Stimulated activated CD4-positive, alpha-beta T cell treated with anti-CD3 and anti-CD28 coated beads, Interleukin-1b, Interleukin-23, amount 100 ng/mL, for 1 hour (primary cell): ENCODE results near the gene RPS6KL1.

ENCODE experiments used
- DNase-seq, 2 donors: peaks; one replicate each; pipeline ENCODE4 v3.0.0-alpha.2; 2020; ENCODE audit warnings: low read depth in 2 of 2

RPS6KL1 gene

DNA sequence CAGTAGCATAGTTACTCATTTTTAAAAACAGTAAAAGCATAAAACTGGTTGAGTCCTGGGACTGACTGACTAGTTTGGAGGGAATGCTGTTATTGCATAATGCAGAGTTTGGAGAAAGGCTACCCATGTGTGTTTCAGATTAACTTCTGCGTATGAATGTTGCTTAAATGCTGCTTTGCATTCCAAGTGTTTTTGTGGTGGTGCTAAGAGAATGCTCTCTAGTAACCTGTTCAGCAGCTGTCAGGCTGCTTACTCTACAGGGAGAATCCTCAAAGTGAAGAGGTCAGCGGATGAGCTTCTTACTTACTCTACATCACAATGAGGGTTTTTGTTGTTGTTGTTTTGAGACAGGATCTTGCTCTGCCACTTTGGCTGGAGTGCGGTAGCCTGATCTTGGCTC, 37.1 kb downstream of the RPS6KL1 start:
- no peak for DNase-seq

DNA sequence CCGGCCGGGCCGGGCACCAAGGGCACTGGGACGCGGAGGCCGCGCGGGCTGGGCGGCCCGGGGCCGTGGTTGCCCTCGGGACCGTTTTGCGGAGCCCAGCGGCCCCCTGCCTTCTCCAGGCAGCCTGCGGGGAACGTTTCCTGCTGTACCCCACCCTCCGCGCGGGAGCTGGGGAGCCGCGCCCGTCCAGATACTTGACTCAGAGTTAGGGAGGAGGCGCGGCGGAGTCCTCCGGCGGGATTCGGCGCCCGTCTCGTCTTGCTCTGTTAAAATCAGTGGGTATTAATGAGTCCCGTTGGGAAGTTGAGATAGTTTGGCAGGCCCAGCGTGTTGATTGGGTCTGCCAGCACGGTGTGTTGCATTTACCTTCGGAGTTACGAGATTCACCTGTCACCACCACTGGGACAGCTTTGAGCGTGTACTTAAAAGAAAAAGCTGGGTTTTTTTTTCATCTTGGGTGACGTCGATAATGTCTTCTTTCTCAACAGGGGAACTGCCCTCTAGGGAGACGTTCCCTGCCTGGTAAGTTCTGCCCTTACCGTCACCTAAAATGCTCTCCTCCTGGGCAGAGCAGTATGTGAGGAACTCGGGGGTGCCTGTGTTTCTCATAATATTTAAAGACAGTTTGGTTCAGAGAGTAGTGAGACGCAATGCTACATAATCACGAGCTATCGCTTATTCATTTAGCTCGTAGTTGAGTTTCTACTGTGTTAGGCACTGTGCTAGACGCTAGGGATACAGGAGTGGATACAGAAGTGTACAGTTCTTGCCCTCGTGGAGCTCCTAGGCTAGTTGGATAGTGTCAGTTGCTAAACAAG, 40.7 kb downstream of the RPS6KL1 start:
- peak in 1 of 2 donors; percentile 35 for DNase-seq

DNA sequence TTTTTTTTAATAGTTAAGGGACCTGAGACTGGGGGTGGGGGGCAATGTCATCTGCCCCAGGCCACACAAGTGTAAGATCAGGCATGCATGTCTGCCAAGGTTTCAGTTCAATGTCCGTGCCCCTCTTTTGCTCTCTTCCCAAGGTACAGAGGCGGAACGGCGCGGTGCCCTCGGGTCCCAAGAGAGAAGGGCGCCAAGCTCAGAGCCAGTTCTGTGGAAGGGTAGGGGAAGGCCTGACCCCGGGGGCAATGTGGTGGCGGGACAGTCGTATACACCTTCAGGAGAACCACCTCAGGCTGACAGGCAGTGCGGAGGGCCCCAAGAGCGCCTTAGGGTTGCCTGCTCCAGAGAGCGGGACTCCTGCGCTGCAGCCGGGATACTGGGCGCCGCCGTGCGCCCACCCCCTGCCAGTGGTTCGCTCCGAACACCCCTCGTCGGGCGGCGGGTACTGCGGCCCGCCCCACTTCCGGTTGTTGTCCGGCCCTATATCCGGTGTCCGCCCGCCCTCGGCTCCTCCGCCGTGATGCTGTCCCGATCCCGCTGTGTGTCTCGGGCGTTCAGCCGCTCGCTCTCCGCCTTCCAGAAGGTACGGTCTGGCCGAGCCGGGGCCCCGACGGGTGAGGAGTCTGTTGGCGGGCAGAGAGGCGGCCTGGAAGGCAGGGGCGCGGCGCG, 41.5 kb downstream of the RPS6KL1 start, which contains the start of gene DLST:
TSS of gene DLST (plus strand) at position 486 of the 672 bp plus-strand sequence. CDS start at position 524, 38 bp downstream.
- DNase-seq, result peak; percentile 57 to 75

DNA sequence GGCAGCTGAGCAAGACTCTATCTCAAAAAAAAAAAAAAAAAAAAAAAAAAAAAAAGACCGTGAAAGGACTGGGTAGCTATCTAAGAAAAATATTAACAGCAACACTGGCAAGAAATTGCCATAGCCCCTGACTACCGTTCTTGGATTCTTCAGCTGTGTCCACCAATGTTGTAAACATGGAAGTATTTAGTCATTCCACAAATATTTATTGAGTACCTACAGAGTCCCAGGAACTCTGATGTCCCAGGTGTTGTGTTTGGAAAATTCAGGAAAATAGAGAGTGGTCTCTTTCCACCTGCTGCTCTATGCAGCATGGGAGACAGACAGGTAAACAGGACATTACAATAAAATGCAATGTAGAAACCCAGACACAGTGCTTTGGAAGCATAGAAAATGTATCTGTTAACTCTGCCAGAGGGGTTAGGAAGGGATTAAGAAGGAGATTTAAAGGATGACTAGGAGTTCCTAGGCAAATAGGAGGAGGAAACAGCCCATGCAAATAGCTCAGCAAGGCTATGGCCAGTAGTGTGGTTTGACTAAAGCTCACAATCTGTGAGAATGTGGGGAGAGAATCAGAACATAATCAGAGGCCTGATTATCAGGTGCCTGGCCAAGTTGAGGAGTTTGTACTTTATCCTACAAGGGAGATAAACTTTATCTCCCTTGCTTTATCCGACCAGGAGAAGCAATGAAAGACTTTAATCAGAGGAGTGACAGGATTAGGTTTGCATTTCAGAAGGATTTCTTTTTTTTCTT, 43.5 kb downstream of the RPS6KL1 start:
- DNase-seq, result no peak

DNA sequence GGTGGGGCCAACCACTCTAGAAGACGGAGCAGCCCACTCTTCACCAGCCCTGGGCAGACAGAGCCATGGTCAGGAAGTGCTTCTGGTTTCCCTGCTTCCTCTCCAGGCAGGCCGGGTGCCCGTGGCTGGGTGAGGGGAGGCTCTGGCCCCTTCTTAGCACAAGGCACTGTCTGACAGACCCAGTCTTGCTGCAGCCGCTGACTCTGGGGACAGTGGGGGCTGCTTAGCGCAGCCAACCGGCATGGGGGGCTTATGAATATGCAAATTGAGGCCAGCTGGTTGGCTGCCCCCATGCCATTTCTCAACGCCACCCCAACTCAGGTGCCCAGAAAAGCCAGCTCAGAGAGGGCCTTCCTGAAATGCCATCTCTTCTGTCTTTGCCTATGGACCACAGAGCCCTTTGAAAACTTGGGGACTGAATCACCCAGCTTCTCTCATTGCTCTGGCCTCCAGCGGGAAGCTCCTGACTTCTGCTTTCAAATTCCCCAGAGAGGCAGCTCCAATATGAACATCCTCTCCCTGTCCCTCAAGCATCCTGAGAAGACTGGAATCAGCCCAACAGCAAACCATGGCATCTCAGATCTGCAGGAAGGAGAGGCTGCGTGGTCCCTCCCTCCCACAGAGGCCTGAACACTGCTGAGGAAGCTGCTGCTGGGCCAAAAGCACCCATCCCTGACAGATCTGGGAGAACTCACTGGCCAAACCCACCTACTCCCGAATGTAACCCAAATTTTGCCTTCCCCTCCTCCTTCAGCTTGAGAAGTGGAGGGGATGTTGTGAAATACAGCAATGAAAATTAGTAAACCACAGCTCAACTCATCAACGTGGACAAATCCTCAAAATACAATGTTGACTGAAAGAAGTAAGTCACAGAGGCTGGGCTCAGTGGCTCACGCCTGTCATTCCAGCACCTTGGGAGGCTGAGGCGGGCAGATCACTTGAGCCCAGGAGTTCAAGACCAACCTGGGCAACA, 46.8 kb downstream of the RPS6KL1 start, which contains the start of gene PROX2:
TSS of gene PROX2 (minus strand) at position 205 of the 973 bp plus-strand sequence. CDS start 12,311 bp downstream, outside the sequence.
- DNase-seq, result no peak

DNA sequence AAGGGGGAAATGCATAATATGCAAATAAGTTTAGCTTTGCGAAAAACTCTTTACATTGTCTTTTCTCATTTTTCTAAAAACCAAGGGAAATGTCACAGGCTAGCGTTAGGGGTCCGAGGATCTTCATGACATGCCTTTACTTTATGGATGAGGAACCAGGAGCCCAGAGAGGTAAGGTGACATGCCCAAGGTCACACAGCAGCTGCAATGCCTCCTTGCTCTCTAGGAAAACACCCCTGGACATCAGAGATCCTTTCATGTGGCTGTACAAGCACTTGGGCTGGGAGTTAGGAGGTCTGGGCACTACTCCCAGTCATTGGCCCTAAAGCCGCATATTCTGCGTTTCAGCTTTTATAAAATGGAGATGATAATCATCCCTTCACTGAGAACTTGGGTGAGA, 47.9 kb downstream of the RPS6KL1 start:
- no peak for DNase-seq

DNA sequence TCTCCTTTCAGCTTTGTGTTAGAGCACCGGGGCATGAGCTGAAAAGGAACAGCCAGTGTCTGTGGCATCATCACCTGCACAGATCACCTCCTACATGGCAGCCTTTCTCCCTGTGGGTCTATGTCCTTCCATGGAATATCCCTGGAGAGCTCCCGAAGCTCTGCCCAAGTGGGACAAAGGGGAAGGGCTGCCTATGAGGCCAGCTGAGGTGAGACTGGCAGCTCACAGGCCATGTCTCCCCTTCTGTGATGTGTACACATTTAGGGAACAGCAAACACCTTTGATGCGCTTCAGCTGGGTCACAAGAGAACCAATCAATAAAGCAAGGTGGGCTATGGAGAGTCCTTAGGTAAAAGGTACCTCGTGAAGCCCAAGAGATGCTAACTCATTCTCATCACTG, 51.2 kb downstream of the RPS6KL1 start:
- no peak for DNase-seq

DNA sequence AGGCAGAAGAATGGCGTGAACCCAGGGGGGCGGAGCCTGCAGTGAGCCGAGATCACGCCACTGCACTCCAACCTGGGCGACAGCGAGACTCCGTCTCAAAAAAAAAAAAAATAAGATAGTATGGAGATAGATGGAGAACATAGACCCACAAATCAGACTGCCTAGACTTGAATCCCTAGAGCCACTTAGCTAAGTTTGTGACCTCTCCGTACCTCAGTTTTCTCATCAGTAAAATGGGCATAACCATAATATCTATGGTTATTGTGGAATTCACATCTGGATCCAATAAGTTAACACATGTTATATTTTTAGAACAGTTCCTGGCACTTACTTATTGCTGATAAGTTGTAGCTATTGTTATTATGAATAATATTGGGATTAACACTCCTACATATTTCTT, 54.3 kb downstream of the RPS6KL1 start:
- no peak for DNase-seq

DNA sequence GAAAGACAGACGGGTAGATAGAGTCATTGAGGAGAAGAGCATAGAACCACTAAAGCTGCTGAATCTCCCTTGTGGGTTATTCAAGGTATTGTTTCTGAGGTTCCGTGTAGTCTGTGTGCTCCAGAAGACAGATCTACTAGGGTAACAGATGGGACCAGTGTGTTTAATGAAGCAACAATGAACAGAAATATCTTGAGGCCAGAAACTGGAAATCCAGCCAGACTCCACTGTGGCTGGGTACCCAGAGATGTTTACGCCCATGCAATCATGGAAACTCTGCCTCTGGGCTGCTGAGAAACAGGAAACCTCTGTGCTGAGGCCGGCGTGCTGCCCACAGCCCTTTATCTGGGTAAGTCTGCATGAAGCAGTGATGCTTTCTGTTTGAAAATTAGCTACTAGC, 55.4 kb downstream of the RPS6KL1 start:
- DNase-seq, result no peak

DNA sequence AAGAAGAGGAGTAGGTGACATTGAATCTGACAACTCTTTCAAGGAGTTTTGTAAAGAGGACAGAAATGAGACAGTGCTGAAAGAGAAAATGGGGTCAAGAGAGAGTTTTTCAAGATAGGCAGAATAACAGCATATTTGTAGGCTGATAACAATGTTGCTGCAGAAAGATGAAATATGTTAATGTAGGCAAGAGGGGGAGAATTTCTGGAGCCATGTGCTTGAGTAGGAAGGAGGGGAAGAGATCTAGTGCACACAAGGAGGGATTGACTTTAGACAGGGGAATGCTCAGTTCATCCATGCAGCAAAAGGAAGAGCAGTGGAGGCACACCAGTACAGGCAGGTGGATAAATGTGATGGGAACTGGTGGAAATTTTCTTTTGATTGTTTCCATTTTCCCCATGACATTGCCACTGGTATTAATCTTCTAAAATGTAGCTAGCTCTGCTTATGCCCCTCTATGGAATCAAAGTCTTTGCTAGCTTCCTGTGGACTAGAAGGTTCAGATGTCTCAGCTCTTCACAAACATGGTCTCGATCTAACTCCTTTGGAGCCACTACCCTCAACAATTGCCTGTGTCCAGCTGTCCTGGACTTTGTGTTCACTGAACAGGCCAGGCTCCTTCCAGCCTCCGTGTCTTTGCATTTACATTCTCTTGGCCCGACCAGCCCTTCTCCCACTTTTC, 56.2 kb downstream of the RPS6KL1 start:
- no peak for DNase-seq

DNA sequence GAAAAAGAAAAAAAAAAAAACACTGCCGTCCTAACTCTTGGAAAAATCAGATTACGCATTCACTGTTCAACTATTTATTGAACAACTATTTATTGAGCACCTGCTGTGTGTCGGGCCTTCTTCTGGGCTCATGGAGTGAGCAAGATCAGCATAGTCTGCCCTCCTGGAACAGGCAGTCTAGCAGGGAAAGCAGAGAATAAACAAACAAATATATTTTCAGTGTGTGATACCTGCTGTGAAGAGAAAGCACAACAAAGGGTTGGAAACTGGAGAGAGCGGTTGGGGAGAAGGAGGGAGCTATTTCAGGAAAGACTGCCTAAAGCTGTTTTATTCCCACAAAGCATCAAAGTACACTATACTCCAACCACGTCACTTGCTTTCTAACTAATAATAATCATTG, 57.9 kb downstream of the RPS6KL1 start:
- no peak for DNase-seq

DNA sequence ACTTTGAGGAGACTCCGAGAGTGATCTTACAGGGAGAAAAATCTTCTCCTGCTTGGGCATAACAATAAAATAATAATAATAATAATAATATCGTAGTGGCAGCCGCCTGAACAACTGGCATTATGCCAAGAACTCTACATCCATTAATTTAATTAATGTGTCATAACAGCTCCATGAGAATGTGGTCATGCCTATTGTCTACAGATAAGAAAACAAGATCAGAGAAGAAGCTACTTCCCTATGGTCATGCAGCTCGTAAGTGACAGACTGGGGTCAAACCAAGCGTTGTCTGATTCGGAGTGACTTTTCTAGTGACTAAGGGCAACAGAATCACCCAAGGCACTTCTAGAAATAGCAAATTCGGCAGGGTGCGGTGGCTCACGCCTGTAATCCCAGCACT, 58.9 kb downstream of the RPS6KL1 start:
- DNase-seq, result no peak

DNA sequence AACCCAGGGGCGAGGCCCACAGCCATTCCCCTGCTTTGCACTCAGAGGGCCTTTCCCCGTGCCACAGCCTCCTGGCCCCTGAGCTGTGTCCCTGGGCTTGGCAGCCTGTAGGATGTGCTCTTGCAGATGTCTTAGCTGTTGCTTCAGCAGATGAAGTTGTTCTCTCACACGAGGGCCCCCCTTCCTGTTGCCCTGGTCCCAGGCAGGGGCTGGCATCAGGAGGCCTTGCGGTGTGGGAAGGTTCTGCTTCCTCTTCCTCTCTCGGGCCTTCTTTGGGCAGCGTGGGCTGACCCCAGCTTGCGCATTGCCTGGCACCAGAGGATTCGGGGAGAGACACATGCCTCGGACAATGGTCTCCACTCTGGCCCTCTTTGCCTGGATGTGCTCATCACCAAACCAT, 59.8 kb downstream of the RPS6KL1 start:
- no peak for DNase-seq

DNA sequence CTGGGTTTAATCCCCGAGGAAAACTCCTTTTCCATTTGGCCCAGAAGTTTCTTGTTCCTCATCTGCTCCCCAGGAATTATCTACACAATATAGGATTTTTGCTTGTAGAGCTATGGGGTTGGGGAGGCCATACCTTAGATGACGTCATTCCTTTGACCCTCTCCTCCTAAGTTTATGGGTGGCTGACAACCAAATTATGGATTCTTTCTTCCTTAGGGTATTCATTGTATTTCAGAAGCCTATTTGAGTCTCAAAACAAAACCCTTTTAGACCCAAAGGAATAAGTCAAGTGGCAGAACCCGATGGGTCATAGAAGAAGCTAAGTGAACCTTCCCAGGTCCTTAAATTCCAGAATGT, 61.3 kb downstream of the RPS6KL1 start:
- no peak for DNase-seq

DNA sequence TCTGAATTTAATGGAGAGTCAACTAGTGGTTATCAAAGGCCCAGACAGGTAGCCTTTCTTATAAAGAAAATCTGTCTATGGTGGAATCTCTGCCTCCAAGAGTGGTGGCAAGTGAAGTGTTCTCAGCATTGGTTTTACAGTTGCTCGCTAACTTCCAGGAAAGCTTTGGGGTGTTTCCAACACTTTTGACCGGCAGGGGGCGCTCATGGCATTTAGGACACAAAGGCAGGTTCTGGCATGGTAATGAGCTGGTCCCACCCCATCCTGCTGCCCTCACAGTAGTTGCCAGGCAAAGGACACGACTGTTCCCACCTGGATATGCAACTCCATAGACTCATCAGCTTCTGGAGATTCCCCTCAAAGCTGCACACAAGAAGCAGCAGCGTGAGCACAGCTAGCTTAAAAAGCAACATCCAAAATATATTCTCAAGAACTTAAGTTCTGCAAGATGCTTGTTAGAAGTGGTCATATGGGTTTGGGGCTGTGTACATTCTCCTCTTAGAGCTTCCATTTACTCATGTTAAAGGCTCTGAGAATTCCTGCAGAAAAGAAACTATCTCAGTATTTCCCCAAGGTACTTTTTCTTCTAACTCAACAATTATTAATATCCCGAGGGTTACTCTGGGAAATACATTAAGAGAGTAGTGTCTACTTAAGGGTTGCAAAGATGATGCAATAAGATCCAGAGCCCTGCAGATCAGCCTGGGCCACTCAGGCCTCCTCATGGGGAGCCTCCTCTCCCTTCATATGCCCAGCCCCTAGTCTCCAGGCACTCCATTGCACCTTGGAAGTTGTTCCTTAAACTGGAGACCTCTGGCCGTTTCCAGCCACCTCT, 61.9 kb downstream of the RPS6KL1 start:
- peak; percentile 85 to 93 for DNase-seq

DNA sequence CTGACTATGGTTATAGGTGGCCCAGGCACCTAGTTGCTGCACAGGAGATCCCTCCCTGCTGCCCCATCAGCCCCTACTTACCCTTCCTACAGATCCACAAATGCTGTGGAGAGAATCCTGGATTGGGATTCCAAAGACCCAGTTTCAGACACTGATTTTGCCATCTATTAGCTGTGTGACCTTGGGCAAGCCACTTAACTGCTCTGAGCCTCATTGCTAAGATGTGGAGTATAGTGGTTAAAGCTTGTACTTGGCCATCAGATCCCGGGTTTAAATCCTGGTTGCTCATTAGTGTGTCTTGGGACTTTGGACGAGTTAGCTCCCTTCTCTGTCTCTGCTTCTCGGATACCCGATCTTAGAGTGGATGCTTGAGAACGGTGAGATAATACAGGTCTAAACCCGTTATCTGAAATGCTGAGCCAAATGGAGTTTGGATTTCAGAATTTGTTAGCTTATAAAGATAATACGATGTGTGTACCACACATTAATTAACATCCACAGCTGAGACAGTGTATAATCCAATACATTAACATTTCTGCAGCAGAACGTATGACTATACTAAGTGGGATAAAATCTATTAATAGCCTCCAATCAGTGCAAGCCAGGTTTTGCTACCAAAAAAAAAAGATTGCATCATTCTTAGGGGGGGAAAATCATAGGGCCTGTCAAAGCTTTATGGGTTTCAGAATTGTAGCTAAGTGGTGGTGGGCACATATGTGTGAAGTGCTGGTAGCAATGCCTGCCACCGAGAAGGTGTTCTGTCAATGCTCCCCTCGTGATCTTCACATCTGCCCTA, 63.1 kb downstream of the RPS6KL1 start:
- no peak for DNase-seq

DNA sequence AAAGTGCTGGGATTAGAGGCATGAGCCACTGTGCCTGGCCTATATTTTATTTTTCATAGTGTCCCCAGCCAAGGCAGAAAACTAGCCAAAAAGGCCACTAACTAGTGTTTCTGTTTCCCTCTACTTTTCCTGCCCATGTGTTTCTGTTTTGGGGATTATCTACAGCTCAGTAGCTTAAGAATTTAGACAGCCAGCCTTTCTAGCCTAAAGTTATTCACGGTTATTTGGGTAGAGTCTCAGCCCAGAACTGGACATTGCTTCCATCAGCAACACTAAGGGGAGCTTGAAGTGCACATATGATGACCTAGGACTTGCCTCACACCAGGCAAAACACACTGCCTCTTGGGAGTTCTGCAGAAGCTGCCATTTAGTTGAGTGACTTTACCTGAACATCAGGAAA, 65.0 kb downstream of the RPS6KL1 start:
- no peak for DNase-seq

DNA sequence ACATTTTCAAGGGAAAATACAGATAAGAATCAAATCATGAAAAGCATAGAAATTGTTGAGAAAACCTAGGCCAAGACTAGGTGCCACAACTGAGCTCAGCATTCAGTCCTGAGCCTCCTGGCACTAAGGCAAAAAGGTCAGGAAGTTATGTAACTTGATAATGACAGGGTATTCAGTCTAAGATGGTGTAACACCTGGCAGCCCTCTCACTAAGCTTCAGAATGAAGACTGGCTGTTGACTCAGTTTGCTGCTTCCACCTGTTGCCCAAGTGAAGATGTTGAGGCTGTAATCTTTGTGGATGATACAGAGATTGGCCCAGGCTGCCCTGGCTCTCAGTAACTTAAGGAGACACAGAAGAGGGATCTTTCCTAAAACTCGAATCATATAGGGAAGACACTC, 66.7 kb downstream of the RPS6KL1 start:
- no peak for DNase-seq

DNA sequence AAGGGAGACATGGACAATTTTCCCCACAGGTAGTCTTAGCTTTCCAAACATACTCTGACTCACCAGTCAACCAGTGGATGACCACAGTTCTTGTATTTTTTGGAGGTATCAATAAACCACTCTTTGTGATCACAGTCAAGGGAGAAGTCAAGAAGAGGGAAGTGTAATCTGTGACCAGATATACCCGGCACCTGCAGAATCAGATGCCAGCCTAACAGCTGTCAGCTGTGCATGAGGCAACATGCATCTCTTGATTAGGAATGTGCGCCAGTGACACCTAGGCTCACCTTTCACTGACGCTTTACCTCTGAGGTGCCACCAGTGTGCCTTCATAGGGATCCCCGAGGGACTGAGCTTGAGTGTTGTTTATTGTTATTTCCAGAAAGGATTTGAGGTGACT, 67.1 kb downstream of the RPS6KL1 start:
- no peak for DNase-seq
